Right renal cortex interstitium (tissue), 3 donors: ENCODE measurements around the gene MAPKAPK2. TPM values are rescaled to one million over a fixed set of nuclear protein-coding genes. Genes with fewer than 3 reads are reported as not detected.
"Not testable (repeated sequence)": the region's sequence is repeated elsewhere in the genome, so short reads cannot be mapped to it uniquely, and the experiment has no call there.

ENCODE experiments used
- DNase-seq, 3 donors: peaks; one replicate each; pipeline ENCODE4 v3.0.0-alpha.2; 2013; ENCODE audit warnings: low read depth in 3 of 3, low spot score in 2 of 3
- polyA plus RNA-seq, 3 donors: library from polyadenylated mRNA; unstranded; fragments of 120-200 nt; gene quantifications; one replicate each; pipeline ENCODE4 v1.2.1, GENCODE V29; 2013; ENCODE audit not compliant: insufficient read length in 3 of 3

MAPKAPK2 gene
- 10 to 100 TPM; 66.5 to 80.4 (median 79.6) TPM for polyA plus RNA-seq

DNA sequence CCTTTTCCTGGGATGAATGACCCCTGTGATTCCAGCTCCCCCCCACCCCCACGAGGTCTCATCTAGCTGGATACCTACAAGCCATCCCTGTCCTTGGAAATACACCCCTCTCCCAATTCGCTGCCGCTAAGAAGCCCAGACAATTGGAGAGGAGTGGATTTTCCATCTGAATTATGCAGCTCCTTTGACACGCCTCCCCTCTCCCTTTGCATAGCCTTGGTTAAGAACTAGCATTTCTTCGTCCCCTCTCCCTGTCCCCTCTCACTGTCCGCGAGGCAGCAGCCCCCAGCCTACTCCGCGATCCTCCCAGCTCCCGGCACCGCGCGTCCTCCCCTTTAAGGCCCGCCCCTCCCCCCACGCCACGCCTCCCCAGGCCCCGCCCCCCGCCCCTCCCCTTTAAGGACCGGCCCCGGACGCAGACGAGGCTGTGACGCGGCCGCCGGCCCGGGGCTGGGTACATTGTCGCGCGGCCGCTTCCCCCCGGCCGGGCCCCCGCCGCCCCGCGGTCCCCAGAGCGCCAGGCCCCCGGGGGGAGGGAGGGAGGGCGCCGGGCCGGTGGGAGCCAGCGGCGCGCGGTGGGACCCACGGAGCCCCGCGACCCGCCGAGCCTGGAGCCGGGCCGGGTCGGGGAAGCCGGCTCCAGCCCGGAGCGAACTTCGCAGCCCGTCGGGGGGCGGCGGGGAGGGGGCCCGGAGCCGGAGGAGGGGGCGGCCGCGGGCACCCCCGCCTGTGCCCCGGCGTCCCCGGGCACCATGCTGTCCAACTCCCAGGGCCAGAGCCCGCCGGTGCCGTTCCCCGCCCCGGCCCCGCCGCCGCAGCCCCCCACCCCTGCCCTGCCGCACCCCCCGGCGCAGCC is at the start of gene MAPKAPK2:
TSS of gene MAPKAPK2 (plus strand) at position 428 of the 856 bp plus-strand sequence. CDS start at position 753, 325 bp downstream.
- DNase-seq = no peak

GRCh38 chr1:206635080-206635977 is 49.4 kb upstream of the MAPKAPK2 start, which contains the start of gene DYRK3:
Gene DYRK3, plus strand, starts transcription at chr1:206635536. Its CDS starts 168 bp downstream, at chr1:206635704.
- peak in 2 of 3 donors; percentile 71 to 78 for DNase-seq

DNA sequence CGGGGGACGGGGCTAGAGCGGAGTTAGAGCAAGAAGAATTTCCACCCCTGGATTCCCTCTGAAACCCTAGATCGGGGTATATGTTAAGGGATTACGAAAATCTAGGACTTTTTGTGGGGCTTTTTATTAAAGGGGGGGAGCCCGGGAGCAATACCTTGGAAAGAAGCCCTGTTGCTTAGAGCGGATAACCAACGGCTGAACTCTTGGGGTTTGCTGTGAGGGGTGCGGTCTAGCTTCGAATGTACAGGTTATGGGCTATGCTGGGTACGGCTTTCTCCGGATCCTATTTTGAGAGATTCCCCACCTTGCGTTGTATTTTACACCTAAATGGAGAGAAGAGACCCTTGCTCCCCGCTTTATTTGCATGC is 48.7 kb upstream of the MAPKAPK2 start:
- DNase-seq = no peak

DNA sequence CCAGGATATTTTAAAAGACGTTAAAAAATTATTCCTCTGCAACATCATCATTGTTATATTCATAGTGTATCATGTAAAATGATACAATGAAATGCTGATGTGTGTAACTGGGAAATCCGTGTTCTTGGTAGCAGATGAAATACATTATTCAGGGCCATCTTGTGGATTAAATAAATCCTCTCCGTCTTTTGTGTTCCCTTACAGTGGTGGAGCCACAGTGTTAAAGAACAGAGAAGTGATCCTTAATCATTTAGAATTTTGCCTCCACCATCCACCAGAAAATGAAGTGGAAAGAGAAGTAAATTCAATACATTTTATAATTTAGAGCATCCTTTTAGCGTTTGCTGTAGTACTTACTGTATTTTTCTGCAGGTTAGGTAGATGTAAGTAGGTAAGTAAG is 48.0 kb upstream of the MAPKAPK2 start:
- DNase-seq = no peak

DNA sequence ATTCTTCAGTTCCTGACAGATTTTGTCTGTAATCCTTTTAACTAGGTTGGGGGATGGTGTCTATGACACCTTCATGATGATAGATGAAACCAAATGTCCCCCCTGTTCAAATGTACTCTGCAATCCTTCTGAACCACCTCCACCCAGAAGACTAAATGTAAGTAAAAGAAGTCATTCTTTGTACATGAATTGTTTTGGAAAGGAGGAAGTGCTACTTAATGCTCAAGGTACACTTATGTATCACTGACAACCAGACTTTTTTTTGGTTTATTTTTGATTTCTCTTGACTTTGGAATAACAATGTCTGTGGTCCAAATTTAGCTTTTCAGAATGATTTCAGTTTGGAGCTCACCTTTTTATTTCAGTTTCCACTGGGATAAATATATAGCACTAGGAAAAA is 47.1 kb upstream of the MAPKAPK2 start:
- DNase-seq = no peak

DNA sequence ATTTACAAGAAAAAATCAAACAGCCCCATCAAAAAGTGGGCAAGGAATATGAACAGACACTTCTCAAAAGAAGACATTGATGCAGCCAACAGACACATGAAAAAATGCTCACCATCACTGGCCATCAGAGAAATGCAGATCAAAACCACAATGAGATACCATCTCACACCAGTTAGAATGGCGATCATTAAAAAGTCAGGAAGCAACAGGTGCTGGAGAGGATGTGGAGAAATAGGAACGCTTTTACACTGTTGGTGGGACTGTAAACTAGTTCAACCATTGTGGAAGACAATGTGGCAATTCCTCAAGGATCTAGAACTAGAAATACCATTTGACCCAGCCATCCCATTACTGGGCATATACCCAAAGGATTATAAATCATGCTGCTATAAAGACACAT is 42.6 kb upstream of the MAPKAPK2 start:
- DNase-seq = not testable (repeated sequence)

DNA sequence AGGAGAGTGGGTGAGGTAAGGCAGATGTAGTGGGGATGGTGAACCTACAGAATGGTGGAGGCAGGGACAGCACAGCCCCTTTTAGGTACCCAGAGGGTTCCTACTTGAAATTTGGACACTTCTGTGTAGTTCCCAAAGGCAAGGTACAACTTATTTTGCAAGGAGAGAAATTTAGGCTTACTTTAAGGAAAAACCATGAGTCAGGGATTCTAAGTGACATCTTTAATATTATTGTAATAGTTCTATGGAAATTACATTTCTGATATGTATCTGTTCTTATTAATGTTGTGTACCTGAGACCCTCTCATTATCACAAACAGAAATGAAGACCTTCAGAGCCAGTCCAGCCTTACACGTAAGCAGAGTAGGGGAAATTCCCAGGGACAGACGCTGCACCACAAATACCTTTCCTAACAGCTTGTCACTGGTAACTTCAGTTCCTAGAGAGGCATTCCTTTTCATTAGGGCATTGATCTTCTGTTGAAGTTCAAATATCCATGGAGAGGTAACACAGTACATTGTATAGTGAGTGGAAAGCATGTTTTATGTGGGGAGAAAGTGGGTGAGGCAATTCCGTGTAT is 41.5 kb upstream of the MAPKAPK2 start:
- no peak for DNase-seq

DNA sequence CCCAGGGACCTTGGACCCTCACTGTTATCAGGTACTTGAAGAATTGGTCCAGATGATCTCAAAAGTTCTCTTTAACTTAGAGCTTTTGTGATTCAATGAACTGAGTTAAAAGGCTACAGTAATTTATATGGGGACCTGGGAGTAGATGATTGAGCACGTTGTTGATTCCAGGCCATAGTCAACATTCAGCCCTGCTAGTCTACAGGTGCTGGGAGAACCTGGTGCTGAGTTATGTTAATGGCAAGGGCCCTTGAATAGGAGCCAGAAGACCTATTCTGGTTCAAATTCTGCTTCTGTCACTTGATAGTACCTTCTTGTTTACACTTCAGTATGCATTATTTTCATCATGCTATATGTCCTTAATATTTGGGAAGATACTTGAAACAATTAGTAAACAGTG is 38.2 kb upstream of the MAPKAPK2 start:
- no peak for DNase-seq

- DNase-seq = no peak
Observed at GRCh38 chr1:206647224-206647623, 37.5 kb upstream of the MAPKAPK2 start.

DNA sequence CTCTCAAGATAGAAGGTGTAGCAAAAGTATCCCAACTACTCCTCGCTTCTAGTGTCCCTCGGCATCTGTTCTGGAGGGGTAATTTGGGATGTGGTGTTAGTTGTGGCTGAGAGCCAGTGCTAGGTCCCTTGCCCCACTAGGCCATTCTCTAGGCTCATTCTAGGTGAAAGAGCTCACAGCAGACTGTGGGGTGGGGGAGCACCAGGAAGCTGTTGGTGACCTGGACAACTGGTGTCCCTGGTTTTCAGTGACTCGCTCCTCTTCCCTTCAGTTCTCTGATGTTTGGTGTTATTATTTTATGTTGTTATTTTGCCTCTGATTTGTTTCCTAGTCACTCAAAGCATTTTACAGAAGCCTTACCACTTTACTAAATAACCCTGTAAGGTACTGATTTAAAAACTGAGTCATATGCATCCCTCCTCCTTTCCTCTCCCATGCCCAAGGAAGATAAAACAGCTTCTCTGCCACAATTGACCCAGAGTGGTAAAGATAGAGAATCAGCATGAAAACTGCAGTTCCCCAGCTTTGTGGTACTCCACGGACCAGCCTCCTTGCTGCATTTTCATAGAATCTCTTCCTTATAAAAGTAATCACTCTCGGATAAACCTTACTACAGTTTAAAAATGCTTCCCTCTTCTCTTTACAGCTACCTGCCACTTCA is 35.3 kb upstream of the MAPKAPK2 start:
- no peak for DNase-seq

GRCh38 chr1:206651014-206651413 is 33.7 kb upstream of the MAPKAPK2 start:
- no peak for DNase-seq

- DNase-seq = no peak
Observed at GRCh38 chr1:206651958-206652890, 32.5 kb upstream of the MAPKAPK2 start.

- DNase-seq = no peak
Observed at GRCh38 chr1:206653715-206654459, 30.8 kb upstream of the MAPKAPK2 start.

DNA sequence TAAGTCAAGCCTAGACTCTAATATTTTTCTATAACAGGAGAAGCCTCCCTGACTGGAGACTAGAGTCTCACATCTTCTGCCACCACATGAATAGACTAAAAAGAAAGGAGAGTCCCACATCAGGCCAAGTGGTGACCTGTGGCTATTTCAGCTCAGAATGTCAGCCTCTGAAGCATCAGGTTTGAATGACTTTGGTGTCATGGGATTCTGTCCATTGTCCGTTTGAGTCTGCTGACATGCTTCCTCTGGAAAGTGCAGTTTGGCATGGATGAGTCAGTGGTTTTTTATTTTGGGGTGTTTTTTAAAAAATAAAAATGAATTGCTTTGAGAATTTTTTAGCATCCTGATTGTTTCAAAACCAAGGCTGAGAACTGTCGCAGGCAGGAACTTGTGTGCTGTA is 29.9 kb upstream of the MAPKAPK2 start:
- DNase-seq = no peak

DNA sequence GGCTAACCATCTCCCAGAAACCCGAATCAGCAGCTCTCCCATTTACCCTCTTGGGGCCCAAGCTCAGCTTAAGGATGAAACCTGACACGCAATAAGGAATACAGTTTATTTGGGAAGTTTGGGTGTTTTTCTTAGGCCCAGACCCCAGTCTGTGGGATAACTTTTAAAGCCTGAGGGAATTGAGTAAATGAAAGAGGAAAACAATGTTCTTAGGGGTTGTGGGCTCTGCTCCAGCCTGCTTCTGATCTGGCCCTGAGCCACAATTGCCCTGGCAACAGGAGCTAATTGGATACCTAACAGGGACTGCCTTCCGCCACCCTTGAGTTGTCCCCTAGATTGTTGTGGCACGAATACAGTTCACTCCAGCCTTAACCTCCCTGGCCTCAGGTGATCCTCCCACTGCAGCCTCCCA is 29.2 kb upstream of the MAPKAPK2 start:
- no peak for DNase-seq

- no peak for DNase-seq
Observed at GRCh38 chr1:206656936-206657335, 27.8 kb upstream of the MAPKAPK2 start.

DNA sequence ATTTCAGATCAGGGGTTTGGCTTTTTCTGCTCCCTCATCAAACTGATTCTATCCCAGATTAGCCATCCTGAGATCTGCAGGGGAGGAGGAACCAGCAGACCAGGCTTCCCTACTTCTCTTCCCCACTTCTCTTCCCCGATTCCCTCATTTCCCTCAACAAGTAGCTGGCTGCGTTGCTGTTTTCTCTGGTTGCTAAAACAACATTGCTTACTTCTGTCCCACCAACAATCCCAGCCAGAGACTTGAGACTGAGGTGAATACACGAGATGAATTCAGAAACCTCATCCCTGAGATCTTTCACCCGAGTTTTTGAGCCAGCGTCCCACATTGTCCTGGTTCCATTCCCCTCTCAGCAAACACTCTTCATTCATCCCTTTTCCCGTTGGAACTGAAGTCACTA is 27.0 kb upstream of the MAPKAPK2 start:
- no peak for DNase-seq

- no peak for DNase-seq
Observed at GRCh38 chr1:206658264-206658980, 26.3 kb upstream of the MAPKAPK2 start.
